GM18951 (cell line): ENCODE data around the gene ABCC9.
"Not testable (repeated sequence)": the region's sequence is repeated elsewhere in the genome, so short reads cannot be mapped to it uniquely, and the experiment has no call there.

Experiments used
- POLR2A ChIP-seq: IDR thresholded peaks from 4 replicates; pipeline ENCODE4 v1.6.1; 2011; ENCODE audit warnings: mild to moderate bottlenecking; ENCODE audit not compliant: insufficient read length, insufficient read depth; ENCODE audit errors: extremely low read depth
- in situ Hi-C: fragments of 300-500 bp; cut with MboI; formaldehyde crosslinking; loops from one replicate; pipeline ENCODE4 v1.12.0; 2022; ENCODE audit warnings: low sequenced_read_pairs, mixed read lengths, inconsistent platforms; ENCODE audit not compliant: unreplicated experiment

ABCC9 gene

GRCh38 chr12:21806255-21806654 lies 135.0 kb downstream of the ABCC9 start:
- in situ Hi-C loops = no loop called here
- TF ChIP-seq POLR2A = no peak

GRCh38 chr12:21801522-21802288 lies 139.5 kb downstream of the ABCC9 start:
- in situ Hi-C loops = no loop called here
- TF ChIP-seq POLR2A = no peak

- no peak for TF ChIP-seq POLR2A
Observed at GRCh38 chr12:21800011-21800410, 141.2 kb downstream of the ABCC9 start.

GRCh38 chr12:21797539-21797938 lies 143.7 kb downstream of the ABCC9 start:
- in situ Hi-C loops = no loop called here
- no peak for TF ChIP-seq POLR2A

More at GRCh38 chr12:21800011-21800410, 141.2 kb downstream of the ABCC9 start:
- in situ Hi-C loops = no loop called here

- in situ Hi-C loops = no loop called here
- TF ChIP-seq POLR2A = no peak
Observed at GRCh38 chr12:21795648-21796328, 145.4 kb downstream of the ABCC9 start.

GRCh38 chr12:21794807-21795595 lies 146.2 kb downstream of the ABCC9 start:
- in situ Hi-C loops = not testable (repeated sequence)

- in situ Hi-C loops = not testable (repeated sequence)
Observed at GRCh38 chr12:21789687-21790086, 151.5 kb downstream of the ABCC9 start.

- no peak for TF ChIP-seq POLR2A
- in situ Hi-C loops = no loop called here
Observed at GRCh38 chr12:21788089-21788983, 152.9 kb downstream of the ABCC9 start.

- in situ Hi-C loops = no loop called here
- no peak for TF ChIP-seq POLR2A
Observed at GRCh38 chr12:21786041-21786531, 155.1 kb downstream of the ABCC9 start.

DNA sequence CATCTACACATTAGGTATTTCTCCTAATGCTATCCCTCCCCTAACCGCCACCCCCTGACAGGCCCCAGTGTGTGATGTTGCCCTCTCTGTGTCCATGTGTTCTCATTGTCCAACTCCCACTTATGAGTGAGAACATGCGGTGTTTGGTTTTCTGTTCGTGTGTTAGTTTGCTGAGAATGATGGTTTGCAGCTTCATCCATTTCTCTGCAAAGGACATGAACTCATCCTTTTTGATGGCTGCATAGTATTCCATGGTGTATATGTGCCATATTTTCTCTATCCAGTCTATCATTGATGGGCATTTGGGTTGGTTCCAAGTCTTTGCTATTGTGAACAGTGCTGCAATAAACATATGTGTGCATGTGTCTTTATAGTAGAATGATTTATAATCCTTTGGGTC lies 158.5 kb downstream of the ABCC9 start:
- in situ Hi-C loops = not testable (repeated sequence)

DNA sequence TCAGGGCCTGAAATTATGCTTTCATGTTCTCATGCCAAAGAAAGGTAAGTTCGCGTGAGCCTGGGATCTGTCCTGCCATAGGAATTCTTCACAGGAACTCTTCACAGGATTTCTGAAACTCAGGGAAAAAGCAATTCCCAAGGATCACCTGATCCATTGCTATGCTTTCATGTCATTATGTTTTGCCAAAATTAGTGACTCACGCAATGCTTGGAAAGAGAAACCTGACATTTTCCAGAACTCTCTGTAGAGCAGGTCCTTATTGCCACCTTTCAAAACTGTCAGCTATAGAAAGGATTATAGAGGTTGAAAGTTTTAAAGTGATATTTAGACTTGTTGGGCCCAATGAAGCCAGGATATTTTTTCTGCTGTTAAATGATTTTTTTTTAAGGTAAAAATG lies 160.4 kb downstream of the ABCC9 start:
- TF ChIP-seq POLR2A = no peak
- in situ Hi-C loops = no loop called here

DNA sequence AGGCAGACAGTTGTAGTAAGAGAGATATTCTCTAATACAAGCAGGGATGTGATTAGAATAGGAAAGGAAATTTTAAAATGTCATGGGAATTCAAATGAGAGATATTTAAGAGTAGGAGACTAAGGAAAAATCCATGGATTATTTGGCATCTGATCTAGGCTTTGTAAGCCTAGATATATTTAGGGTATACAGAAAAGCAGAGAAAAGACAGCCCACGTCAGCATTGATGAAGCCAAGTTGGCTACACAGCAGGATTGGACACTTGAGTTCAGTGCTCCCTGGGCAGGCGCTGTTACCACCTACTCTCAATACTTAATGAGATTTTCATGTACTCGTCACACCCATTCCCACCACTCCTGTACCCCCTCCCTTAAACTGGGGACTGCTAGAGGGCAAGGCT lies 165.1 kb downstream of the ABCC9 start:
- no peak for TF ChIP-seq POLR2A
- in situ Hi-C loops = no loop called here
